ENCODE measurements around the gene AUNIP. TPM values are rescaled to one million over a fixed set of nuclear protein-coding genes. Genes with fewer than 3 reads are reported as not detected.

AUNIP gene
- total RNA-seq, 1 experiment from 2014 or later: 12.1 TPM

DNA sequence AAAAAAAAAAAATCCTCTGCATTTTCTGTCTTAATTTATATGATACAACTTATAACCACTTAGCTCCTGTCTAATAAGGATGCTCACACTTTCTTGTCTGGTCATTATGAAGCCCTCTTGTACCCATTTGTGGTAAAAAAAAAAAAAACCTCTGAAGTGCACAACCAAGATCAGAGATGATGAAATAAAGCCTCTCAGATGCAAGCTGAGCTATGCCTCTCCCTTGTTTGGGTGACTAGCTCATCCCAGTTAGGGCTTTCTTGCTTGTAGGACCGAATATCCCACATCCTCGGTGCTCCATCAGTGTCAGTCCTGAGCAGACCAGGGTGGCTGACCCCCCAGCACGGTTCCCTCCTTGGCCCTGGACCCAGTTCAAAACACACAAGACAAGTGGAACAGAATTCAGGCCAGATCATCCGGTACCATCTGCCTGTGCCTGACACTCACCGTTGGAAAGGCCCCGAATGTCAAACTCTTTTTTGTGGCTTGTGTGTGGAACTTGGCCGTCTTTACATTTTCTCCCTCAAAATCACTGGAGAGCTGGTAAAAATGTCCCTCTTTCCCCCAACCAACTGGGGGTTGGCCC is 65.6 kb downstream of the AUNIP start:
- Histone ChIP-seq H3K9me2 (ENCODE audit: insufficient read depth) (no peaks in the 10 kb centered on the region), H3K27me3 (ENCODE audit: insufficient read depth, low read length) (no peaks in the 10 kb centered on the region), H4K20me1 (ENCODE audit: insufficient read depth) (no peaks in the 10 kb centered on the region), H3K4me3 (replicated peaks in 1 of 2; ENCODE audit: low read depth in 1 of 2, low read length in 2 of 2) (no peak overlapping the region), H3K79me2 (ENCODE audit: insufficient read depth, low read length) (no peaks in the 10 kb centered on the region), H2AFZ (ENCODE audit: low read depth, low read length, poor library complexity, severe bottlenecking) (no peak overlapping the region), H3K4me2 (ENCODE audit: low read length) (no peak overlapping the region), H3K9me3 (ENCODE audit: control insufficient read depth in 1 of 2, insufficient read depth in 1 of 2, low read depth in 1 of 2, low read length in 2 of 2) (no peaks in the 10 kb centered on the region), H3K36me3 (ENCODE audit: control insufficient read depth in 1 of 2, insufficient read depth in 2 of 2, low read length in 2 of 2) (no peaks in the 10 kb centered on the region), H3K27ac (ENCODE audit: low read depth, low read length) (no peak overlapping the region), H3K4me1 (ENCODE audit: control insufficient read depth in 1 of 2, insufficient read depth in 2 of 2, low read length in 2 of 2) (peaks cover 0 to 3% of the 10 kb centered on the region in 2 experiments; a peak in 2 of 4 replicates), H3K9ac (ENCODE audit: low read length) (no peak overlapping the region)
- TF ChIP-seq ZFX (IDR thresholded peaks at IDR 0.05) (no peak), ELF1 (IDR thresholded peaks at IDR 0.05; ENCODE audit: borderline replicate concordance, low read depth) (no peak), REST (IDR thresholded peaks at IDR 0.05; ENCODE audit: low read depth) (no peak), SIN3A (IDR thresholded peaks at IDR 0.05; ENCODE audit: low read depth) (no peak), FOSL1 (IDR thresholded peaks at IDR 0.05; ENCODE audit: low read depth) (no peak), YY1 (IDR thresholded peaks at IDR 0.05; ENCODE audit: extremely low read depth, insufficient replicate concordance, low read depth, low read length) (no peak), ZNF274 (IDR thresholded peaks at IDR 0.05; ENCODE audit: low read depth, low read length) (no peak), POLR2AphosphoS5 (IDR thresholded peaks at IDR 0.05; ENCODE audit: low read depth, low read length) (no peak), SP1 (IDR thresholded peaks at IDR 0.05; ENCODE audit: low read depth) (no peak), RAD21 (IDR thresholded peaks at IDR 0.05; ENCODE audit: low read depth) (no peak)
- TF ChIP-seq, protein P1, sequence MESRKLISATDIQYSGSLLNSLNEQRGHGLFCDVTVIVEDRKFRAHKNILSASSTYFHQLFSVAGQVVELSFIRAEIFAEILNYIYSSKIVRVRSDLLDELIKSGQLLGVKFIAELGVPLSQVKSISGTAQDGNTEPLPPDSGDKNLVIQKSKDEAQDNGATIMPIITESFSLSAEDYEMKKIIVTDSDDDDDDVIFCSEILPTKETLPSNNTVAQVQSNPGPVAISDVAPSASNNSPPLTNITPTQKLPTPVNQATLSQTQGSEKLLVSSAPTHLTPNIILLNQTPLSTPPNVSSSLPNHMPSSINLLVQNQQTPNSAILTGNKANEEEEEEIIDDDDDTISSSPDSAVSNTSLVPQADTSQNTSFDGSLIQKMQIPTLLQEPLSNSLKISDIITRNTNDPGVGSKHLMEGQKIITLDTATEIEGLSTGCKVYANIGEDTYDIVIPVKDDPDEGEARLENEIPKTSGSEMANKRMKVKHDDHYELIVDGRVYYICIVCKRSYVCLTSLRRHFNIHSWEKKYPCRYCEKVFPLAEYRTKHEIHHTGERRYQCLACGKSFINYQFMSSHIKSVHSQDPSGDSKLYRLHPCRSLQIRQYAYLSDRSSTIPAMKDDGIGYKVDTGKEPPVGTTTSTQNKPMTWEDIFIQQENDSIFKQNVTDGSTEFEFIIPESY (IDR thresholded peaks at IDR 0.05; ENCODE audit: extremely low read depth, insufficient replicate concordance, low read length): no peak
- DNase-seq (ENCODE audit: low read depth, low spot score) (no peak), ATAC-seq (no peak)
- intact Hi-C loops (cut with micrococcal nuclease): no loop called here
- RAD21 ChIA-PET (ENCODE audit: low non-redundant PET in 1 of 2, low total read pairs in 2 of 2, uncharacterized antibody in 2 of 2, unreplicated experiment in 2 of 2): no interaction called here
- no TSS peak for BruUV-seq (replicated peaks)
- POLR2A ChIA-PET: interaction anchor here (0.7 to 1.1 kb wide), 2 partner anchors 13 to 245 kb away, joined by 3 read pairs; no protein-coding TSS in a partner anchor
- CTCF ChIA-PET: interaction anchor here (1.2 kb wide), 1 partner anchor 185 kb away, joined by 3 read pairs; no protein-coding TSS in a partner anchor

All from HCT116 (cell line).